ENCODE measurements around the gene OVCA2. TPM values are rescaled to one million over a fixed set of nuclear protein-coding genes. Genes with fewer than 3 reads are reported as not detected.

The OVCA2 gene
- total RNA-seq, 1 experiment from 2014 or later = 27.3 TPM

- no peak for DNase-seq (ENCODE audit: low read depth, low spot score)
- H3K27ac ChIP-seq (ENCODE audit: low read depth, low read length) = no peak overlapping the region
- intact Hi-C loops (cut with micrococcal nuclease) = loop anchor here (1.0 kb wide), 1 partner anchor 186 kb away; no protein-coding TSS in a partner anchor
- H3K4me3 ChIP-seq (replicated peaks in 1 of 2; ENCODE audit: low read depth in 1 of 2, low read length in 2 of 2) = no peak overlapping the region
- H4K20me1 ChIP-seq (ENCODE audit: insufficient read depth) = no peaks in the 10 kb centered on the region
- no peaks in the 10 kb centered on the region for H3K9me3 ChIP-seq (ENCODE audit: control insufficient read depth in 1 of 2, insufficient read depth in 1 of 2, low read depth in 1 of 2, low read length in 2 of 2)
- H3K4me1 ChIP-seq (ENCODE audit: control insufficient read depth in 1 of 2, insufficient read depth in 2 of 2, low read length in 2 of 2) = peaks cover 0 to 21% of the 10 kb centered on the region in 2 experiments; a peak in 3 of 4 replicates
- no peak for ATAC-seq
- H3K4me2 ChIP-seq (ENCODE audit: low read length) = peak overlapping the region; percentile 69; the same call in 1 of the 2 replicates
- ChIA-PET CTCF (interaction anchor here (0.7 to 8.0 kb wide), 19 partner anchors 8 to 358 kb away, joined by 3 to 200 read pairs (median 4); partner anchors contain the start of genes SMG6, SRR and TSR1), POLR2A (no interaction called here), RAD21 (ENCODE audit: low non-redundant PET in 1 of 2, low total read pairs in 2 of 2, uncharacterized antibody in 2 of 2, unreplicated experiment in 2 of 2) (interaction anchor here (1.1 to 2.1 kb wide), 3 partner anchors 149 to 187 kb away, joined by 5 to 21 read pairs (median 20); no protein-coding TSS in a partner anchor)
- no peak for TF ChIP-seq EZH2phosphoT487 (IDR thresholded peaks at IDR 0.05; ENCODE audit: borderline replicate concordance)
- TF ChIP-seq ZNF274 (IDR thresholded peaks at IDR 0.05; ENCODE audit: low read depth, low read length) = no peak
- no peak for TF ChIP-seq TCF7L2 (IDR thresholded peaks at IDR 0.05; ENCODE audit: borderline replicate concordance, extremely low read depth, insufficient read depth, insufficient read length)
- TF ChIP-seq POLR2AphosphoS5 (IDR thresholded peaks at IDR 0.05; ENCODE audit: low read depth, low read length) = no peak
- no peak for TF ChIP-seq CBX3 (IDR thresholded peaks at IDR 0.05; ENCODE audit: low read depth)
- no peak for TF ChIP-seq CTCF (IDR thresholded peaks at IDR 0.05 in 2 of 3, conservative IDR thresholded peaks at IDR 0.05 in 1 of 3; ENCODE audit: borderline replicate concordance in 1 of 3, insufficient read depth in 1 of 3, low read depth in 2 of 3, low read length in 2 of 3)
- TF ChIP-seq SRF (IDR thresholded peaks at IDR 0.05; ENCODE audit: low read depth) = no peak
- no peak for TF ChIP-seq RAD21 (IDR thresholded peaks at IDR 0.05; ENCODE audit: low read depth)
- TF ChIP-seq SIN3A (IDR thresholded peaks at IDR 0.05; ENCODE audit: low read depth) = no peak
- TF ChIP-seq, protein P1, sequence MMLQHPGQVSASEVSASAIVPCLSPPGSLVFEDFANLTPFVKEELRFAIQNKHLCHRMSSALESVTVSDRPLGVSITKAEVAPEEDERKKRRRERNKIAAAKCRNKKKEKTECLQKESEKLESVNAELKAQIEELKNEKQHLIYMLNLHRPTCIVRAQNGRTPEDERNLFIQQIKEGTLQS (IDR thresholded peaks at IDR 0.05) = no peak
- no peak for TF ChIP-seq JUND (IDR thresholded peaks at IDR 0.05)
- TF ChIP-seq, protein P2, sequence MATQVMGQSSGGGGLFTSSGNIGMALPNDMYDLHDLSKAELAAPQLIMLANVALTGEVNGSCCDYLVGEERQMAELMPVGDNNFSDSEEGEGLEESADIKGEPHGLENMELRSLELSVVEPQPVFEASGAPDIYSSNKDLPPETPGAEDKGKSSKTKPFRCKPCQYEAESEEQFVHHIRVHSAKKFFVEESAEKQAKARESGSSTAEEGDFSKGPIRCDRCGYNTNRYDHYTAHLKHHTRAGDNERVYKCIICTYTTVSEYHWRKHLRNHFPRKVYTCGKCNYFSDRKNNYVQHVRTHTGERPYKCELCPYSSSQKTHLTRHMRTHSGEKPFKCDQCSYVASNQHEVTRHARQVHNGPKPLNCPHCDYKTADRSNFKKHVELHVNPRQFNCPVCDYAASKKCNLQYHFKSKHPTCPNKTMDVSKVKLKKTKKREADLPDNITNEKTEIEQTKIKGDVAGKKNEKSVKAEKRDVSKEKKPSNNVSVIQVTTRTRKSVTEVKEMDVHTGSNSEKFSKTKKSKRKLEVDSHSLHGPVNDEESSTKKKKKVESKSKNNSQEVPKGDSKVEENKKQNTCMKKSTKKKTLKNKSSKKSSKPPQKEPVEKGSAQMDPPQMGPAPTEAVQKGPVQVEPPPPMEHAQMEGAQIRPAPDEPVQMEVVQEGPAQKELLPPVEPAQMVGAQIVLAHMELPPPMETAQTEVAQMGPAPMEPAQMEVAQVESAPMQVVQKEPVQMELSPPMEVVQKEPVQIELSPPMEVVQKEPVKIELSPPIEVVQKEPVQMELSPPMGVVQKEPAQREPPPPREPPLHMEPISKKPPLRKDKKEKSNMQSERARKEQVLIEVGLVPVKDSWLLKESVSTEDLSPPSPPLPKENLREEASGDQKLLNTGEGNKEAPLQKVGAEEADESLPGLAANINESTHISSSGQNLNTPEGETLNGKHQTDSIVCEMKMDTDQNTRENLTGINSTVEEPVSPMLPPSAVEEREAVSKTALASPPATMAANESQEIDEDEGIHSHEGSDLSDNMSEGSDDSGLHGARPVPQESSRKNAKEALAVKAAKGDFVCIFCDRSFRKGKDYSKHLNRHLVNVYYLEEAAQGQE (IDR thresholded peaks at IDR 0.05; ENCODE audit: low read depth) = no peak
- no peak for TF ChIP-seq FOSL1 (IDR thresholded peaks at IDR 0.05; ENCODE audit: low read depth)
- no peak for TF ChIP-seq YY1 (IDR thresholded peaks at IDR 0.05; ENCODE audit: extremely low read depth, insufficient replicate concordance, low read depth, low read length)
- TF ChIP-seq ZFX (IDR thresholded peaks at IDR 0.05) = no peak
- TF ChIP-seq EZH2 (IDR thresholded peaks at IDR 0.05) = no peak
- TF ChIP-seq POLR2A (IDR thresholded peaks at IDR 0.05; ENCODE audit: borderline replicate concordance, extremely low read depth, insufficient read depth, insufficient read length) = no peak
- no peak for TF ChIP-seq ELF1 (IDR thresholded peaks at IDR 0.05; ENCODE audit: borderline replicate concordance, low read depth)
- no peaks in the 10 kb centered on the region for H3K36me3 ChIP-seq (ENCODE audit: control insufficient read depth in 1 of 2, insufficient read depth in 2 of 2, low read length in 2 of 2)
- no peaks in the 10 kb centered on the region for H3K79me2 ChIP-seq (ENCODE audit: insufficient read depth, low read length)
- no peak overlapping the region for H2AFZ ChIP-seq (ENCODE audit: low read depth, low read length, poor library complexity, severe bottlenecking)
- no peaks in the 10 kb centered on the region for H3K9me2 ChIP-seq (ENCODE audit: insufficient read depth)
- BruUV-seq (replicated peaks) = no TSS peak
- no peak overlapping the region for H3K9ac ChIP-seq (ENCODE audit: low read length)
- H3K27me3 ChIP-seq (ENCODE audit: insufficient read depth, low read length) = no peaks in the 10 kb centered on the region
Measured at GRCh38 chr17:2057760-2058585, 16.2 kb downstream of the OVCA2 start.

Measured in HCT116 (cell line).